ENCODE results near the gene AKNA. TPM values are rescaled to one million over a fixed set of nuclear protein-coding genes. Genes with fewer than 3 reads are reported as not detected.

Gene AKNA
- total and polyA plus RNA-seq, 2 donors (not counting 1 experiment from before 2014, with no cell fraction given), result 178 to 407 TPM

DNA sequence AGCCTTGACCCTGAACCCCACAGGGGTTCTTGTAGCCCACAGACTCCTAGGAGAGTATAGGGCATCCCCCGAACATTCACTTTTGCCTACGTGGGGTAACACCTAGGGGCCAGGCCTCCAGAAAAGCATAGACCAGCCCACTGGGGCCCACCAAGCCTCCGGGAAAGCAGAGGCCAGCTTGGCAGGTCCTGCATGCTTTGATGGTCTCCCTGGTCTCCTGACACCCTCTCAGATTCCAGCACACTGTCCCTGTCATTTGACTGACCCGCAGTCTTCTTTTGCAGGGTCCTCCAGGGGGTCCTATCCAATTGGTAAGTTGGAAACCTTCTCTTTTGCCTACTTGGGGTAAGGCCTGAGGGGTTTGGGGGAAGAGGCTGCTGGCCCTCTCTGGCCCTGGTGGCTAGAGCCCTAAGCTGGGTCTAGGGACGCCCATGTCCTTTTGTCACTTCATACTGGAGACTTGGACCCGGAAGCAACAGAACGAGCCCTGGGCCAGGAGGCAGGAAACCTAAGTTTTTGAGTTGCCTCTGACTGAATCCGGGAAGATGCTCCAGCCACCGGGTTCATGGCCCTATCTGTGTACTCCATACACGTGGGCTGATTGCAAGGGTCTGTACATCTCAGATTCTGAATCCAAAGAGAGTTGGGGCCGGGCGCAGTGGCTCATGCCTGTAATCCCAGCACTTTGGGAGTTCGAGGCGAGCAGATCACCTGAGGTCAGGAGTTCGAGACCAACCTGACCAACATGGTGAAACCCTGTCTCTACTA is 85.8 kb downstream of the AKNA start:
- Mint-ChIP-seq H3K27me3 (peaks cover 4% of the 10 kb centered on the region), H3K27ac (no peak overlapping the region), H3K9me3 (ENCODE audit: insufficient read depth) (no peaks in the 10 kb centered on the region), H3K4me1 (peaks cover 3% of the 10 kb centered on the region), H3K4me3 (no peak overlapping the region)
- no peaks in the 10 kb centered on the region for H3K79me2 ChIP-seq (ENCODE audit: control insufficient read depth, insufficient read depth, low read length)
- DNase-seq (no peak), ATAC-seq (ENCODE audit: low read depth) (no peak)
- intact Hi-C loops (cut with micrococcal nuclease), result no loop called here
- ChIA-PET CTCF (interaction anchor here (1.2 kb wide), 1 partner anchor 10 kb away, joined by 3 read pairs; no protein-coding TSS in a partner anchor), POLR2A (no interaction called here)
- H3K4me2 ChIP-seq (replicated peaks; ENCODE audit: low read depth, low read length, poor library complexity, severe bottlenecking), result no peak overlapping the region
- H2AFZ ChIP-seq (ENCODE audit: insufficient read depth, low read depth, low read length, poor library complexity, severe bottlenecking), result no peak overlapping the region
- WGBS (ENCODE audit: insufficient coverage), result 87% methylated on average over 12 of the region's 15 CpGs
- TF ChIP-seq CTCF (IDR thresholded peaks at IDR 0.05) (no peak), EZH2 (IDR thresholded peaks at IDR 0.05; ENCODE audit: borderline replicate concordance, insufficient read depth, low read depth, low read length, poor library complexity, severe bottlenecking) (no peak)
- no peaks in the 10 kb centered on the region for H3K36me3 ChIP-seq (replicated peaks in 1 of 2; ENCODE audit: control extremely low read depth in 1 of 2, control insufficient read depth in 1 of 2, extremely low read depth in 1 of 2, insufficient read depth in 2 of 2, low read length in 1 of 2)
- H3K4me3 ChIP-seq (ENCODE audit: control extremely low read depth in 1 of 5, extremely low read depth in 1 of 5, insufficient read depth in 1 of 5, low read depth in 2 of 5, low read length in 4 of 5), result no peak overlapping the region
- H3K9me3 ChIP-seq (ENCODE audit: control extremely low read depth in 1 of 3, control insufficient read depth in 2 of 3, insufficient read depth in 1 of 3, low read length in 2 of 3), result no peaks in the 10 kb centered on the region
- no peak overlapping the region for H3K27ac ChIP-seq (ENCODE audit: low read length in 2 of 2)
- peaks cover 0 to 8% (median 1%) of the 10 kb centered on the region in 4 experiments for H3K27me3 ChIP-seq (replicated peaks in 1 of 4; ENCODE audit: control extremely low read depth in 1 of 4, control insufficient read depth in 3 of 4, insufficient read depth in 4 of 4, low read length in 3 of 4)
- H3K9ac ChIP-seq (ENCODE audit: low read length), result no peak overlapping the region
- H3K4me1 ChIP-seq (ENCODE audit: control insufficient read depth in 2 of 2, insufficient read depth in 2 of 2, low read length in 2 of 2), result peaks cover 0 to 6% of the 10 kb centered on the region in 2 donors
- H4K20me1 ChIP-seq (ENCODE audit: control insufficient read depth, insufficient read depth, low read length, poor library complexity, severe bottlenecking), result no peaks in the 10 kb centered on the region
